HG03095 (cell line): ENCODE measurements around the gene CROCC2.

Experiments
- ATAC-seq: cut with Tn5 transposase; IDR thresholded peaks from one replicate; pipeline ENCODE4 v1.9.1; 2021; ENCODE audit warnings: moderate library complexity; ENCODE audit not compliant: unreplicated experiment

CROCC2 gene

GRCh38 chr2:240954436-240955305 is 48.5 kb downstream of the CROCC2 start:
- no peak for ATAC-seq

GRCh38 chr2:240955306-240956170 is 49.4 kb downstream of the CROCC2 start:
- ATAC-seq = no peak

- no peak for ATAC-seq
These were observed 50.2 kb downstream of the CROCC2 start for GRCh38 chr2:240956171-240956934.

- ATAC-seq = no peak
These were observed 51.0 kb downstream of the CROCC2 start for GRCh38 chr2:240956935-240957655.

GRCh38 chr2:240957656-240958365 is 51.7 kb downstream of the CROCC2 start:
- no peak for ATAC-seq

DNA sequence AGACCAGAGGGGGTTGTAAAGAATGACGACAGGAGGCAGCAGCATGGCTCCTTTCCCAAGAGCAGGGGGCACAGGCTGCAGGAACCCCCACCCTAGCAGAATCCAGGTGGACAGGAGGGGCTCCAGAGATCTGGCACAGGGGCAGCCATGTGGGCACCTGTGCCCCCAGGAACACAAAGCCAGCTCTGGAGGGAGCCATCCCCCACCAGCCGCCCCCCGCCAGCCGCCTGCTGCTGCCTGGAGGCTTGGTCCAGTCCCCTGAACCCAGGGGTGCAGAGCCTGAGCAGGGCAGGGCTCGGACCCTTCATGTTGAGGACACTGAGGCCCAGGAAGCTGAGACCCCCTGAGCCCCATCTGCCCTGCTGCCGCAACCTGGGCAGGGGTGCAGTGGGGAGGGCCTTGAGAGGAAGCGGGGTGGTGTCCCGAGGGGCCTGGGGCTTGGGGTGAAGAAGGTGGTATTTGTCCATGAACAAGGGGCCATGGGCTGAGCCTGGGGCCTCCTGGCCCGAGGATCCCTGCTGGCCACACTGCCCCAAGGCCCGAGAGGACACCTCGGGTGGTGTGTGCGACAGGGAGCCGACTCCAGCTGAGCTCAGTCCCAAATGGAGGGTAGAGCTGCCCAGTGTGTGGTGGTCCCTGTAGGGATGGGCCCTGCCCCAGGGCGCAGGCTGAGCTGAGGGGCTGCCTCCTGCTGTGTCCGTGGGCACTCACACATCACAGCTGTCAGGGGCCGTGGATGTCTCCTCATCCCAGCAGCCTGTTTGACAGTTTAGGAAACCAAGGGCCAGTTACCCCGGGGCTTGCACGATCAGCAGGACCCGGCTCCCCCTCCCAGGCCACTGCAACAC is 52.5 kb downstream of the CROCC2 start:
- ATAC-seq = no peak

GRCh38 chr2:240959214-240959940 is 53.2 kb downstream of the CROCC2 start:
- no peak for ATAC-seq

GRCh38 chr2:240959941-240960308 is 53.8 kb downstream of the CROCC2 start:
- ATAC-seq = no peak

DNA sequence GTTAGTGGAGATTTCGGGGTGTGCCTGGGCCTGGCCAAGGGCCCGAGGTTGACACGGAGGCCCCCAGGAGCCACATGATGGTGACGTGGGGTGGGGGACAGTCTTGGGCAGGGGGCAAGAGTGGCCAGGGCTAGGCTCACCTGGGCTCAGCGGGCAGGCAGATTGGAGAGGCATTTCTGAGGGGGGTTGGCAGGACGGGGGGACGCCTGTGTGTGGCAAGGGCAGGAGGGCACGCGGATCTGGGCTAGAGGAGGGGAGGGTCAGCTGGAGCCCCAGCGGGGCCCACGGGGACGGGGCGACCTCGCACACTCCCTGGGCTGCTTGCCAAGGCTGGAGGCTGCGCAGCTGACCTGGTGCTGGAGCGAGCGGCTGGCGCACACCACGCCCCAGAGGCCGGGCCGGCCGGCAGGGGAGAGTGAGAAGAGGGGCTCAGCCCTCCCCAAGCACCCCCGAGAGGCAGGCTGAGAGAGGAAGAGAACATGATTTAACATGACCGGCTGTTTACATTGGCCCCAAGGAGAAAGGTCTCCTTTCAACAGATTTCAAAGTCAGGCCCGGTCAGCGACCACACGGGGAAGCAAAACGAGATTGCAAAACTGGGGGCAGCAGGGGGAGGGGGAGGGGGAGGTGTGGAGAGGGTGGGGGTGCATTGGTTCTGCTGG is 54.3 kb downstream of the CROCC2 start:
- no peak for ATAC-seq

GRCh38 chr2:240960971-240961876 is 55.1 kb downstream of the CROCC2 start:
- no peak for ATAC-seq

GRCh38 chr2:240961910-240962299 is 55.8 kb downstream of the CROCC2 start:
- ATAC-seq = no peak

DNA sequence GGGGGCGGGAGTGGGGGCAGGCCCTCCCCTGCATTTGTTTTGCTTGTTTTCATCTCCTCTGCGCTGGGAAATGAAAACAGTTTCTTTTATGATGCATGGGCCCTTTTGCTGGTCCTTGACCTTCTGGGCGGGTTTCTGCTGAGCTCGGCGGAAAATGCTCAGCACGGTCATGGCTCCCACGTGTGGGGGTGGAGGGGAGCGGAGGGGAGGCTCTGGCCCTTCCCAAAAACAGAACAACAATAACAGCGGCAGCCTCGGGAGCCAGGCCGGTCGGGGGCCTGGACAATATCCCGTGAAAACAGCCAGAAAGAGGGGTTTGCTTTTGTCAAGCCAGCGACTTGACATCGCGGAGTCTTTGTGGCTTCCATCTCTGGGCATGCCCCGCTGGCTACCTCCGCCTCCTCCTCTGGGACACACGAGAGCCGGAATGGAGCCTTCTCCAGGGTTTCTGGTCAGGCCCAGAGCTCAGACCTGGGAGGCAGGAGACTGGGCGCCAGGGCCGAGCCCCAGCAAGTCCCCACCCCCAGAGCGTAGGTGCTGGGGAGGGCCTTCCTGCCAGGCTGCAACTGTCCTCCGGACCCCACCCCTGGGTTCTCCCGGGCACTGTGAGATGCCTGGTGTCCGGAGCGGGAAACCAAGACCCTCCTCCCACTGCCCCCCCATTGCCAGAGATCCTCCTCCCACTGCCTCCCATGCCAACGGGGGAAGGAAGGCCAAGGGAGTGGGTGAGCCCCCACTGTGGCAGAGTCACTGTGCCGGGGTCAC is 56.3 kb downstream of the CROCC2 start:
- ATAC-seq = no peak

- ATAC-seq = no peak
These were observed 57.1 kb downstream of the CROCC2 start for GRCh38 chr2:240963065-240963867.

DNA sequence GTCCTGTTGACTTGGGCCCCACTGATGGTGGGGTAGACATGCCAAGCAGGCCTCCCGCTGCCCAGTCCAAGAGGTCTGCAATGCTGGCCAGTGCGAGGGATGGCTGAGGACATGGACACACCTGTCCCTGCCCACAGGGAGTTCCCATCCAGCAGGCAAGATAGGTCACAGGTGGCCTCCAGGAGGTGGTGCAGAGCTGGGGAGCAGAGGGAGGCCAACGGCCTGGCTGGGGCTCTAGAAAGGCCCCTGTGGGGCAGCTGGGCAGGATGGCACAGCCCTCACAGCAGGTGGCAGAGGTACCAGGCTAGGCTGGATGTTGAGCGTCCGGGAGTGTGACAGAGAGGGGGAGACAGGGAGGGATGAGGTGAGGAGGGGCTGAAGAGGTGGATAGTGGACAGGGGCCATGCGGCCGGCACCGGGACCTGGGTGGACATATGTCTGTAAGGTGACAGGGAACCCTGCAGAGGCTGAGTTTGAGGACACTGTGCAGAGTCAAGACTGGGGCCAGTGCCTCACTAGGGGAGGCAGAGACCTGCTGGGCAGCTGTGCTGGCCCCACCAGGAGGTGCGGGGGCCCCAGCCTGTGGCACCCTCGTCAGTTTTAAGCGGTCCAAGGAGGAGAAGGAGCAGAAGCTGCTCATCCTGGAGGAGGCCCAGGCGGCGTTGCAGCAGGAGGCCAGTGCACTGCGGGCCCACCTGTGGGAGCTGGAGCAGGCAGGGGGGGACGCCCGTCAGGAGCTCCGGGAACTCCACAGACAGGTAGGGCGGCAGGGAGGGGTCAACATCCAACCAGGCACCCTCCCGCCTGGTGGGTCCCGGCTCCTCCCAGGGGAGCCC is 58.0 kb downstream of the CROCC2 start:
- no peak for ATAC-seq
